DND-41 (cell line): ENCODE measurements around the gene DGKH.

Experiments used
- ATAC-seq: fragments of 200-7000 bp; cut with Tn5 transposase; 3 replicates; pipeline ENCODE4 v1.9.1; 2021; ENCODE audit warnings: low read depth; ENCODE audit not compliant: insufficient read depth
- DNase-seq: peaks from one replicate; pipeline ENCODE4 v3.0.0-alpha.2; 2020
- H2AFZ ChIP-seq: 2 replicates; pipeline ENCODE4 v1.6.0; 2012; ENCODE audit warnings: low read depth, low read length
- H3K27ac ChIP-seq: 2 replicates; pipeline ENCODE4 v1.5.1; 2012; ENCODE audit warnings: low read length, inconsistent platforms
- H3K27me3 ChIP-seq: fragments of 200-600 bp; sonication (generic); 2 replicates; pipeline ENCODE4 v1.6.0; 2012; ENCODE audit warnings: low read length, mild to moderate bottlenecking, inconsistent platforms; ENCODE audit not compliant: insufficient read depth, poor library complexity
- H3K36me3 ChIP-seq: 2 replicates; pipeline ENCODE4 v1.5.1; 2012; ENCODE audit warnings: low read length, inconsistent platforms; ENCODE audit not compliant: insufficient read depth
- H3K4me1 ChIP-seq: 2 replicates; pipeline ENCODE4 v1.5.1; 2012; ENCODE audit warnings: mild to moderate bottlenecking, low read length; ENCODE audit not compliant: insufficient read depth
- H3K4me2 ChIP-seq: 2 replicates; pipeline ENCODE4 v1.6.0; 2012; ENCODE audit warnings: mild to moderate bottlenecking, moderate library complexity, low read length, inconsistent platforms; ENCODE audit not compliant: insufficient read depth
- H3K4me3 ChIP-seq, 2 experiments: fragments of 200-600 bp in 1 of 2; shearing (Covaris generic) in 1 of 2; 2 replicates each; pipeline ENCODE4 v1.5.1; 2012 to 2016; ENCODE audit warnings: inconsistent platforms in 2 of 2, low read length in 2 of 2, mild to moderate bottlenecking in 2 of 2, low read depth in 1 of 2, moderate library complexity in 1 of 2
- H3K79me2 ChIP-seq: 2 replicates; pipeline ENCODE4 v1.6.0; 2012; ENCODE audit warnings: low read length, inconsistent platforms; ENCODE audit not compliant: insufficient read depth
- H3K9ac ChIP-seq: 2 replicates; pipeline ENCODE4 v1.6.0; 2012; ENCODE audit warnings: low read depth, mild to moderate bottlenecking, inconsistent platforms, low read length, moderate library complexity
- H3K9me3 ChIP-seq: 2 replicates; pipeline ENCODE4 v1.5.1; 2012; ENCODE audit warnings: low read length, moderate library complexity, mild to moderate bottlenecking, inconsistent platforms; ENCODE audit not compliant: insufficient read depth, severe bottlenecking
- H4K20me1 ChIP-seq: 2 replicates; pipeline ENCODE4 v1.6.0; 2012; ENCODE audit warnings: low read length; ENCODE audit not compliant: insufficient read depth
- CTCF ChIP-seq: IDR thresholded peaks from 2 replicates; pipeline ENCODE4 v1.5.1; 2012; ENCODE audit warnings: borderline replicate concordance, low read length, moderate library complexity, mild to moderate bottlenecking; ENCODE audit not compliant: poor library complexity, severe bottlenecking; ENCODE audit errors: extremely low read depth
- EZH2 ChIP-seq: IDR thresholded peaks from 3 replicates; pipeline ENCODE4 v1.6.1; 2012; ENCODE audit warnings: borderline replicate concordance, low read depth, mild to moderate bottlenecking, moderate library complexity, low read length, inconsistent platforms; ENCODE audit not compliant: severe bottlenecking

DGKH gene

DNA sequence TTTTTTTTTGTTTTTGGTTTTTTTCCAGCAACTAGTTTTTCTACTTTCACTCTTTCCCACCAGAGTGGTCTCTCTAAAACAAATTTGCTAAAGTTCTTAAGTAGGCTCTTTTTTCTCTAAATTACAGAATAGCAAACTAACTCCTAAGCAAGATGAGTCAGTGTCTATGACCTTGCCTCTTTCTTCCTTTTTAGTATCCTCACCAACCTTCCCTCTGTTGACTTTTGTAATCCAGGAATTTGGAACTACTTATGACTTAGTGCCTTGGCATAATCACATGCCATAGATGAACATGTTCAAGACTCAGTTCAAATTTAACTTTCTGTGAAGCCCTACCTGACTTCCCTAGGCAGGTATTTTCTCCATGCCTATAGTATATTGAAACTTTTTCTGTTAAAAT, 191.2 kb downstream of the DGKH start:
- no peaks in the 10 kb centered on the region for H3K27me3 ChIP-seq
- H4K20me1 ChIP-seq: no peaks in the 10 kb centered on the region
- ATAC-seq (no peak), DNase-seq (no peak)
- H3K79me2 ChIP-seq: no peaks in the 10 kb centered on the region
- no peak overlapping the region for H3K4me2 ChIP-seq
- H3K9ac ChIP-seq: no peak overlapping the region
- no peaks in the 10 kb centered on the region for H3K36me3 ChIP-seq
- no peak overlapping the region for H2AFZ ChIP-seq
- H3K27ac ChIP-seq: no peak overlapping the region
- TF ChIP-seq CTCF (no peak), EZH2 (no peak)
- H3K4me3 ChIP-seq: no peak overlapping the region
- no peaks in the 10 kb centered on the region for H3K9me3 ChIP-seq
- no peaks in the 10 kb centered on the region for H3K4me1 ChIP-seq

- ATAC-seq: no peak
- Histone ChIP-seq H3K79me2 (no peaks in the 10 kb centered on the region), H3K4me1 (no peaks in the 10 kb centered on the region), H3K9me3 (no peaks in the 10 kb centered on the region), H2AFZ (no peak overlapping the region), H3K4me2 (no peak overlapping the region), H3K4me3 (no peak overlapping the region), H4K20me1 (no peaks in the 10 kb centered on the region), H3K27ac (no peak overlapping the region), H3K9ac (no peak overlapping the region), H3K27me3 (no peaks in the 10 kb centered on the region), H3K36me3 (no peaks in the 10 kb centered on the region)
- no peak for TF ChIP-seq CTCF
- no peak for TF ChIP-seq EZH2
- DNase-seq: no peak
Observed at GRCh38 chr13:42246541-42246940, 198.1 kb downstream of the DGKH start.

DNA sequence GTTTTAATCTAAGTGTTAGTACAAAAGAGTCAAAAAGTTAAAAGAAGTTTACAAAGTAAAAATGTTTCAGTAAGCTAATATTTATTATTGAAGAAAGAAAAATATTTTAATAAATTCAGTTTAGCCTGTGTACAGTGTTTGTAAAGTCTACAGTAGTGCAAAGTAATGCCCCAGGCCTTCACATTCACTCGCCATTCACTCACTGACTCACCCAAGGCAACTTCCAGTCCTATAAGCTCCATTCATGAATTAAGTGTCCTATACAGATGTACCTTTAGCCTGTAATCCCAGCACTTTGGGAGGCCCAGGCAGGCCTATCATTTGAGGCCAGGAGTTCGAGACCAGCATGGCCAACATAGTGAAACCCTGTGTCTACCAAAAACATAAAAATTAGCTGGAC, 199.4 kb downstream of the DGKH start:
- no peak overlapping the region for H3K9ac ChIP-seq
- TF ChIP-seq EZH2 (no peak), CTCF (no peak)
- no peak for DNase-seq
- H2AFZ ChIP-seq: no peak overlapping the region
- H3K4me3 ChIP-seq: no peak overlapping the region
- H3K27me3 ChIP-seq: no peaks in the 10 kb centered on the region
- no peak for ATAC-seq
- no peak overlapping the region for H3K4me2 ChIP-seq
- no peaks in the 10 kb centered on the region for H4K20me1 ChIP-seq
- H3K4me1 ChIP-seq: no peaks in the 10 kb centered on the region
- H3K27ac ChIP-seq: no peak overlapping the region
- H3K36me3 ChIP-seq: no peaks in the 10 kb centered on the region
- no peaks in the 10 kb centered on the region for H3K79me2 ChIP-seq
- no peaks in the 10 kb centered on the region for H3K9me3 ChIP-seq

- Histone ChIP-seq H3K9ac (no peak overlapping the region), H4K20me1 (no peaks in the 10 kb centered on the region), H3K4me1 (peaks cover 6% of the 10 kb centered on the region; the same call in 1 of the 2 replicates), H3K4me2 (no peak overlapping the region), H3K36me3 (no peaks in the 10 kb centered on the region), H2AFZ (no peak overlapping the region), H3K27ac (no peak overlapping the region), H3K4me3 (no peak overlapping the region), H3K79me2 (no peaks in the 10 kb centered on the region), H3K9me3 (no peaks in the 10 kb centered on the region), H3K27me3 (no peaks in the 10 kb centered on the region)
- TF ChIP-seq EZH2 (no peak), CTCF (no peak)
- no peak for DNase-seq
- ATAC-seq: no peak
Observed at GRCh38 chr13:42255886-42256285, 207.4 kb downstream of the DGKH start.
